ENCODE data around the gene HOXA5. TPM values are rescaled to one million over a fixed set of nuclear protein-coding genes. Genes with fewer than 3 reads are reported as not detected.
A peak's percentile ranks its signal among the peaks of the same experiment; 100 is the strongest.

HOXA5 gene
- total RNA-seq, 1 donor from 2014 or later: 3.2 TPM

GRCh38 chr7:27108390-27109127, 34.9 kb downstream of the HOXA5 start:
- no peak for DNase-seq (ENCODE audit: low read depth, low spot score)
- Mint-ChIP-seq H3K27ac (ENCODE audit: unreplicated experiment) (peak overlapping the region; percentile 77), H3K9me3 (no peaks in the 10 kb centered on the region), H3K27me3 (ENCODE audit: low read depth) (peaks cover 96% of the 10 kb centered on the region), H3K4me1 (peaks cover 73% of the 10 kb centered on the region), H3K36me3 (ENCODE audit: low read depth) (peaks cover 9% of the 10 kb centered on the region), H3K4me3 (peak overlapping the region; percentile 99)
- no peak for TF ChIP-seq CTCF (conservative IDR thresholded peaks at IDR 0.05)

- H3K4me1 Mint-ChIP-seq: peaks cover 77% of the 10 kb centered on the region
- H3K27me3 Mint-ChIP-seq (ENCODE audit: low read depth): peaks cover 97% of the 10 kb centered on the region
- TF ChIP-seq CTCF (conservative IDR thresholded peaks at IDR 0.05): no peak
- no peaks in the 10 kb centered on the region for H3K9me3 Mint-ChIP-seq
- DNase-seq (ENCODE audit: low read depth, low spot score): no peak
- H3K27ac Mint-ChIP-seq (ENCODE audit: unreplicated experiment): peak overlapping the region; percentile 97
- H3K4me3 Mint-ChIP-seq: peak overlapping the region; percentile 99
- peaks cover 13% of the 10 kb centered on the region for H3K36me3 Mint-ChIP-seq (ENCODE audit: low read depth)
Observed at GRCh38 chr7:27107391-27108381, 35.8 kb downstream of the HOXA5 start.

GRCh38 chr7:27106901-27107240, 36.6 kb downstream of the HOXA5 start:
- peaks cover 96% of the 10 kb centered on the region for H3K27me3 Mint-ChIP-seq (ENCODE audit: low read depth)

GRCh38 chr7:27106181-27106900, 37.1 kb downstream of the HOXA5 start:
- Mint-ChIP-seq H3K9me3 (no peaks in the 10 kb centered on the region), H3K36me3 (ENCODE audit: low read depth) (peaks cover 17% of the 10 kb centered on the region), H3K27ac (ENCODE audit: unreplicated experiment) (peak overlapping the region; percentile 97), H3K27me3 (ENCODE audit: low read depth) (peaks cover 96% of the 10 kb centered on the region), H3K4me1 (peaks cover 80% of the 10 kb centered on the region), H3K4me3 (peak overlapping the region; percentile 99)
- DNase-seq (ENCODE audit: low read depth, low spot score): no peak
- no peak for TF ChIP-seq CTCF (conservative IDR thresholded peaks at IDR 0.05)

More at GRCh38 chr7:27106901-27107240, 36.6 kb downstream of the HOXA5 start:
- Mint-ChIP-seq H3K4me3 (peak overlapping the region; percentile 99), H3K4me1 (peaks cover 81% of the 10 kb centered on the region), H3K36me3 (ENCODE audit: low read depth) (peaks cover 13% of the 10 kb centered on the region), H3K9me3 (no peaks in the 10 kb centered on the region), H3K27ac (ENCODE audit: unreplicated experiment) (peak overlapping the region; percentile 97)
- no peak for TF ChIP-seq CTCF (conservative IDR thresholded peaks at IDR 0.05)
- no peak for DNase-seq (ENCODE audit: low read depth, low spot score)
